Adipocyte (in vitro differentiated cells): ENCODE data around the gene DUSP1.

Experiments
- DNase-seq: peaks from one replicate; pipeline ENCODE4 v3.0.0-alpha.2; 2015; ENCODE audit warnings: low read depth
- H3K27me3 ChIP-seq: replicated peaks from 2 replicates; pipeline ENCODE4 v1.7.0; 2013; ENCODE audit warnings: mild to moderate bottlenecking, low read length, moderate library complexity; ENCODE audit not compliant: control insufficient read depth, insufficient read depth
- H3K36me3 ChIP-seq: 2 replicates; pipeline ENCODE4 v1.7.0; 2013; ENCODE audit warnings: low read length, mild to moderate bottlenecking, moderate library complexity; ENCODE audit not compliant: control insufficient read depth, insufficient read depth, severe bottlenecking
- H3K4me1 ChIP-seq: 2 replicates; pipeline ENCODE4 v1.7.0; 2013; ENCODE audit warnings: mild to moderate bottlenecking, low read length, moderate library complexity; ENCODE audit not compliant: control insufficient read depth, insufficient read depth
- H3K4me3 ChIP-seq: 2 replicates; pipeline ENCODE4 v1.7.0; 2013; ENCODE audit warnings: mild to moderate bottlenecking, low read length, moderate library complexity
- H3K9ac ChIP-seq: 2 replicates; pipeline ENCODE4 v1.7.0; 2013; ENCODE audit warnings: mild to moderate bottlenecking, low read length, moderate library complexity
- H3K9me3 ChIP-seq: 2 replicates; pipeline ENCODE4 v1.7.0; 2013; ENCODE audit warnings: mild to moderate bottlenecking, low read length, moderate library complexity; ENCODE audit not compliant: control insufficient read depth

Gene DUSP1

DNA sequence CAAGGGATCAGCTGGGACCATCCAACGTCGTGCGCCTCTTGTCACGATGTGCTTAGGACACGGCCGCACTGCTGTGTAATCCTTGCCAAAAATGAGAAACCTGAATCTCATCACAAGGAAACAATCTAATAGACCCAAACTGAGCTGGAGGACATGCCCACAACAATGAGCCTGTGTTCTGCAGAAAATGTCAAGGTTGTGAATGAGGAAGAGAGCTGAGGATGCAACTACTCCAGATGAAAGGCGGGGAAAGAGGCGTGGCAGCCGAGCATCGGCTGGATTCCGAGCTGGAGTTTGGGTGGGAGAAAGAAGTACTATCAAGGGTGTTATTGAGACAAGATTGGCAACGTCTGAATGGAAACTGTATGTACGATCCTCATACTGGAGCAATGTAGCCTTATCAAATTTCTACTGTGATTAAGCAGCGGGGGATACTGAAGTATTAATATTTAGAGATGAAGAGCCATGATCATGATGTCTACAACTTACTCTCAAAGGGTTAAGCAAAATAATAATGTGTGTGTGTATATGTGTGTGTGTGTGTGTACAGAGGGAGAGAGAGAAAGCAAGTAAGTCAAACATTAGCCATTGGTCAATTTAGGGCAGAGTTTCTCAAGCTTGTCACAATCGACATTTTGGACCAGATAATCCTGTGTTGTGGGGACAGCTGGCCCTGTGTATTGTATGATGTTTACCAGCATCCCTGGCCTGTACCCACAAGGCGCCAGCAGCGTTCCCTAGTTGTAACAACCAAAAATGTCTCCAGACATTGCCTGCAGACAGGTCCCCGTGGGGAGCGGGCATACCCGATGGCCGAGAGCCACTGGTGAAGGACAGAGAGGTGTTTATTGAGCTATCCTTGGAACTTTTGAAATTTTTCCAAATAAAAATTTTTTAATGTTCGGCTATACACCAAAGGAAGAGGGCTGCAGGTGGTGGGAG is 46.5 kb downstream of the DUSP1 start:
- H3K36me3 ChIP-seq = no peaks in the 10 kb centered on the region
- H3K9ac ChIP-seq = no peak overlapping the region
- peaks cover 16% of the 10 kb centered on the region for H3K4me1 ChIP-seq
- H3K27me3 ChIP-seq = no peaks in the 10 kb centered on the region
- no peaks in the 10 kb centered on the region for H3K9me3 ChIP-seq
- no peak overlapping the region for H3K4me3 ChIP-seq
- no peak for DNase-seq

DNA sequence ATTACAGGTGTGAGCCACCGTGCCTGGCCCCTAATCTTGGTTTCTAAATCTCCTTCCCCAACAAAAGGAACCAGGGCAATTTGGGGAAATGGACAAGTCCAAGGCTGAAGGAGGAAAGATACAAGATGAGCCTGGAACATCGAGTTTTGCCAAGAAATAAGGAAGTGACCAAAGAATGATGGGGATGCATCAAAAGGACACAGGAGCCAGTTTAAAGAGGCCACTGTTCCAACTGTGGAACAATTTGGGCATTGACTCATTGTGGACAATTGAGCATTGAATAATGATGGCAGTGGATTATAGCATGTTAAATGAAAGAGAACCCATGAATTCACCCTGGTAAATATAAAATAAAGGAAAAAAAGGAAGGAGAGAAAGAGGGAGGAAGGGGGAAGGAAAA is 47.5 kb downstream of the DUSP1 start:
- Histone ChIP-seq H3K9ac (no peak overlapping the region), H3K9me3 (no peaks in the 10 kb centered on the region), H3K4me3 (no peak overlapping the region), H3K36me3 (no peaks in the 10 kb centered on the region), H3K27me3 (no peaks in the 10 kb centered on the region), H3K4me1 (peaks cover 16% of the 10 kb centered on the region)
- DNase-seq = no peak

DNA sequence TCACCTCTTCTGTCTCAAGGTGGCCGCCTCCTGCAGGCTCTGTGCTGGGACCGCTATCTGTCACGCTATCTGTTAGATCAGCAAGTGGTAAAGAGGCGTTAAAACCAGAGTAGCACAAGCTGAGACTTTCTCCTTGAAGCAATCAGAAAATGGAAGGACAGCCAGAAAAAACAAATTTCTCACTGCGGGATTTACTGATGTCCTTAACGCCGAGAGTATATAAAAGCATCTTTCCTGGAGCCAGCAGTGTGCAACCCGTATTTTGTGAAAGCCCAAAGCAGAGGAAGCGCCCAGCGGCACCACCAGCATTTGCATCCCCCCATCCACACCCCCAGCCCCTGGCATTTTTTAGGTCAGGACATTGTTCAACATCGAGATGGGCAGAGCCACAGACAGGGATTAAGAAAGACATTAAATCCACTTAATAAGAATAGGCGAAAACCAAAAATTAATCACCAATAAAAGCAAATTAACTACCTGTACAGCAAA is 48.6 kb downstream of the DUSP1 start:
- peak overlapping the region; percentile 75 for H3K9ac ChIP-seq
- H3K27me3 ChIP-seq = no peaks in the 10 kb centered on the region
- peaks cover 16% of the 10 kb centered on the region for H3K4me1 ChIP-seq
- no peaks in the 10 kb centered on the region for H3K9me3 ChIP-seq
- peak overlapping the region; percentile 38 for H3K4me3 ChIP-seq
- no peak for DNase-seq
- no peaks in the 10 kb centered on the region for H3K36me3 ChIP-seq

DNA sequence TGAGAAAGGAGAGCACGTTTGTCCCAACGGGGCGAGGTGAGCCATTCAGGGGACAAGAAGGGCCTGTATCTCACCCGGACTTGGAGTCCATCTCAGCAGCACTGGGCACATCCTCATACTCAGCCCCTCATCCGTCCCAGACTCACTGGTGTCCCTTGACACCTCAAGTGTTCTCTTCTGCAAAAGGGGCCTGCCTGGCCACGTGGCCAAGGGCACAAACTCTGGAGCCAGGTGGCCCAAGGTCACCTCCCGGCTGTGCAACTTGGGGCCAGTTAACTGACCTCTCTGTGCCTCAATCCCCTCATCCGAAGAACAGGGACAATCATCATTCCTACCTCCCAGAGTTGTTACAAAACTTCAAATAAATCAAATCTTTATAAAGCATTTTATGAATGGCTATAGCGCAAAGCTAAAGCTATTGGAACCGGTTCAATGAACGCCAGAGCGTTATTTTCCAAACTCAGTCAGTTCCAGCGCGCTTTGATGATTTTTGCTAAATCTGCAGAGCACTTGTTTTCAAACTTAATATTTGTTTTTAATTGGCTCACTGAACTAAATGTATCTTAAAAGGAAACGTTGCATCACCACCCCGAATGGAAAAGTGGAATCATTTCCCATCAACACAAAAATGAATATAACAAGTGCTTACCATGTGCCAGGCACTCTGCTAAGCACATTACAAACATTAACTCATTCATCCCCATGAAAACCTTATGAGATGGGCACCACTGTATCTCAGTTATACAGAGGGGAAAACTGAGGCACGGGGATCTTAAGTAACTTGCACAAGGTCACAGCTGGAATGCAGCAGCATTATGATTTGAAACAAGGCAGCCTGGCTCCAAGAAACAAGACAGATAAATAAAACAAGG is 49.3 kb downstream of the DUSP1 start:
- Histone ChIP-seq H3K27me3 (no peaks in the 10 kb centered on the region), H3K4me1 (peaks cover 16% of the 10 kb centered on the region), H3K9ac (peak overlapping the region; percentile 75), H3K9me3 (no peaks in the 10 kb centered on the region), H3K36me3 (no peaks in the 10 kb centered on the region), H3K4me3 (peak overlapping the region; percentile 38)
- DNase-seq = peak; percentile 69

DNA sequence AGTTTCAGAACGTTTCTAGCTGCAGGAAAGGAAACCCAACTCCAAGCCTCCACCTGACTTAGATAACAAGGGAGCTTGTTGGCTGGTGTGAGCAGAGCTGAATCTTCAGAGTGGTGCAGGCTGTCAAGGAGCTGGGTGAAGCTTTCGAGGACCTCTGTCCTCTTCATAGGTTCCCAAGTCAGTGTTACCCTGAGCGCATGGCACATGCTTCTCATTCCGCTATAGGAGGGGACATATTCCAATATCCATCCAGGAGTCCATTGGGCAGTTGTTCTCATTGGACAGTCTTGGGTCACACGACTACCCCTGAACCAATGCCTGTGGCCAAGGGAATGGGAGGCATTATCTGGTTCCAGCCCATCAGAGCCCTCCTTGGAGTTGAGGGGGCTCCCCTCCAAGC is 50.3 kb downstream of the DUSP1 start:
- DNase-seq = no peak
- no peaks in the 10 kb centered on the region for H3K27me3 ChIP-seq
- H3K9me3 ChIP-seq = no peaks in the 10 kb centered on the region
- H3K4me1 ChIP-seq = peaks cover 16% of the 10 kb centered on the region
- H3K4me3 ChIP-seq = no peak overlapping the region
- no peaks in the 10 kb centered on the region for H3K36me3 ChIP-seq
- H3K9ac ChIP-seq = no peak overlapping the region

DNA sequence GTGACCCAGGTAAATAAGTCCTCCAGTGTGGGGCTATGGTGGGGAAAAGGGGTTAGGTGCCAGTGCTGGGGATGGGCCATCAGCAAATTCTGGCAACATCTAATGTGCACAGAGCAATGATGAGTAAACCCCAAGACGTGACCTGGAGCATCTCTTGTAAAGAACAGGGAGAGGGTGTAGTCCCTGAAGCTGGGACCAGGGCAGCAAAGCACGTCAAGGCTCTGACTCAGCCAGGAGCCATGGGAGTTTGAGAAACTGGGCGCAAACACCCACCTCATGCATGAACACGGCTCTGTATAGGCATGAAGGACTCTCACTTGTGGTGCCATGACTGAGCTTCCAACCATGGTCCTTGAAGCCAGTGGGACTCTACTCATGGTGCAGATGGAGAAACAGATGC is 51.8 kb downstream of the DUSP1 start:
- H3K9me3 ChIP-seq = no peaks in the 10 kb centered on the region
- H3K4me3 ChIP-seq = no peak overlapping the region
- DNase-seq = no peak
- H3K4me1 ChIP-seq = peaks cover 16% of the 10 kb centered on the region
- H3K36me3 ChIP-seq = no peaks in the 10 kb centered on the region
- no peak overlapping the region for H3K9ac ChIP-seq
- no peaks in the 10 kb centered on the region for H3K27me3 ChIP-seq

DNA sequence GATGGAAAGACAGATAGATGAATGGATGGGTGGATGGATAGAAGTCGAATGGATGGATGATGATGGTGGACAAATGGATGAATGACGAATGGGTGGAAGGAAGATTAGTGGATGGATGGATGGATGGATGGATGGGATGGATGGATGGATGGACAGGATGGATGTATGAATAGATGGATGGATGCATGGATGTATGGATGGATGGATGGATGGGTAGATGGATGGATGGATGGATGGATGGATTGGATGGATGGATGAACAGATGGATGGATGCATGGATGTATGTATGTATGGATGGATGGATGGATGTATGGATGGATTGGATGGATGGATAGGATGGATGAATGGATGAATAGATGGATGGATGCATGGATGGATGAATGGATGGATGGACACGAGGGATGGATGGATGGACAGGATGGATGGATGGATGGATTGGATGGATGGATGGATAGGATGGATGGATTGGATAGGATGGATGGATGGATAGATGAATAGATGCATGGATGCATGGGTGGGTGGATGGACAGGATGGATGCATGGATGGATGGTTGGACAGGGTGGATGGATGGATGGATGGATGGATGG is 52.4 kb downstream of the DUSP1 start:
- Histone ChIP-seq H3K36me3 (no peaks in the 10 kb centered on the region), H3K9me3 (no peaks in the 10 kb centered on the region), H3K27me3 (no peaks in the 10 kb centered on the region), H3K4me1 (peaks cover 16% of the 10 kb centered on the region), H3K4me3 (no peak overlapping the region), H3K9ac (no peak overlapping the region)
- no peak for DNase-seq
